ENCODE data around the gene HDAC5. TPM values are rescaled to one million over a fixed set of nuclear protein-coding genes. Genes with fewer than 3 reads are reported as not detected.
"Not testable (repeated sequence)": the region's sequence is repeated elsewhere in the genome, so short reads cannot be mapped to it uniquely, and the experiment has no call there.

Gene HDAC5
- total RNA-seq, 1 donor from 2014 or later: 59.2 TPM

DNA sequence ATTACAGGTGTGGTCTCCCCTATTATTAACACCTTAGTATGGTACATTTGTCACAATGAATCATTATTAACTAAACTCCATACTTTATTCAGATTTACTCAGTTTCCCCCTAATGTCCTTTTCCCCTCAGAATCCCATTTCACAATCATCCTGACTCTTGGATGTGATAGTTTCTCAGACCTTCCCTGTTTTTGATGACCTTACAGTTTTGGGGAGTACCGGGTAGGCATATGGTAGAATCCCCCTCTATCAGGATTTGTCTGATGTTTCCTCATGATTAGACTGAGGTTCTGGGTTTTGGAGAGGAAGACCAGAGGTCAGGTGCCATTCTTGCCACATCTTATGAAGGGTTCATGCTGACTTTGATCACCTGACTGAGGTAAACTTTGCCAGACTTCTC lies 41.0 kb upstream of the HDAC5 start:
- Histone ChIP-seq H3K4me3 (no peak overlapping the region), H3K27me3 (ENCODE audit: low read depth) (no peaks in the 10 kb centered on the region), H3K36me3 (no peaks in the 10 kb centered on the region), H3K4me1 (peaks cover 4% of the 10 kb centered on the region), H3K27ac (no peak overlapping the region), H3K9me3 (no peaks in the 10 kb centered on the region)
- no peak for ATAC-seq
- TF ChIP-seq CTCF (IDR thresholded peaks at IDR 0.05): no peak
- no peak for DNase-seq
- intact Hi-C loops (cut with DNase I): no loop called here

GRCh38 chr17:44159519-44160210 lies 36.2 kb upstream of the HDAC5 start:
- Histone ChIP-seq H3K27me3 (ENCODE audit: low read depth) (no peaks in the 10 kb centered on the region), H3K4me1 (no peaks in the 10 kb centered on the region), H3K4me3 (no peak overlapping the region), H3K9me3 (no peaks in the 10 kb centered on the region), H3K27ac (no peak overlapping the region), H3K36me3 (no peaks in the 10 kb centered on the region)
- no peak for TF ChIP-seq CTCF (IDR thresholded peaks at IDR 0.05)
- no peak for DNase-seq
- intact Hi-C loops (cut with DNase I): no loop called here
- ATAC-seq: no peak

DNA sequence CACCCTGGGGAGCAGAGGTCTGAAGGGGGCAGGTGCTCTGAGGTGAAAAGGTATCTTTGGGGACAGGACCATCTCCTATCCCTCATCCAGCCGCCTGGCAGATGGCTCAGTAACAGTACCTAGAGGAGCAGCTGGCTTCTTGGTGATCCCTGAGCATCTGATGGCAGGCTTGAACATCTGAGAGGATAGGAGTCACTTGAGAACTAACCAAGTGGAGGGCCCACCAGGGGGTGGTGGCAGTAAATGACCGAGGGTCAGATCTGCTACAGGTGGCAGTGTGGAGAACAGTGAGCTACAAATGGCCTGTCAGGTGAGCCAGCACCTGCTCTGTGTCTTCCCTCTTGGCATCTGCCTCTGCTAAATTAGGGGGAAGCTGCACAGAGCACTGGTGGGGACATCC lies 32.0 kb upstream of the HDAC5 start:
- TF ChIP-seq CTCF (IDR thresholded peaks at IDR 0.05): no peak
- Histone ChIP-seq H3K36me3 (no peaks in the 10 kb centered on the region), H3K4me1 (no peaks in the 10 kb centered on the region), H3K27ac (no peak overlapping the region), H3K27me3 (ENCODE audit: low read depth) (no peaks in the 10 kb centered on the region), H3K4me3 (no peak overlapping the region), H3K9me3 (no peaks in the 10 kb centered on the region)
- ATAC-seq (no peak), DNase-seq (no peak)
- intact Hi-C loops (cut with DNase I): no loop called here

DNA sequence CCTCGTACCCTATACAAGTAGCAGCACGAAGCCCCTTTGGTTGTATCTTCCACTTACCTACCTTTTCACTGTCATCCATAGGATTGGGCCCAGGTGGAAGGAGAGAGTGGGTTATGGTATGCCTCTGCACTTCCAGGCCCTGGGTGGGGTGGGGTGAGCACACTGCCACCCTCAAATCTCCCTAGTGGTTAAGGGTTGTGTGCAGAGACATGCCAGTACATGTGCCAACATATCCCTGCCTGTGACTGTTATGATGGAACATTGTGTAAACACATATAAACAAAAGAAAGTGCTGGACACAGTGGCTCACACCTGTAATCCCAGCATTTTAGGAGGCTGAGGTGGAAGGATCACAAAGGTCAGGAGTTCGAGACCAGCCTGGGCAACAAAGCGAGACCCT lies 29.4 kb upstream of the HDAC5 start:
- Histone ChIP-seq H3K36me3 (no peaks in the 10 kb centered on the region), H3K27me3 (ENCODE audit: low read depth) (no peaks in the 10 kb centered on the region), H3K4me1 (no peaks in the 10 kb centered on the region), H3K27ac (no peak overlapping the region), H3K9me3 (no peaks in the 10 kb centered on the region), H3K4me3 (no peak overlapping the region)
- TF ChIP-seq CTCF (IDR thresholded peaks at IDR 0.05): no peak
- ATAC-seq (no peak), DNase-seq (no peak)
- intact Hi-C loops (cut with DNase I): no loop called here

DNA sequence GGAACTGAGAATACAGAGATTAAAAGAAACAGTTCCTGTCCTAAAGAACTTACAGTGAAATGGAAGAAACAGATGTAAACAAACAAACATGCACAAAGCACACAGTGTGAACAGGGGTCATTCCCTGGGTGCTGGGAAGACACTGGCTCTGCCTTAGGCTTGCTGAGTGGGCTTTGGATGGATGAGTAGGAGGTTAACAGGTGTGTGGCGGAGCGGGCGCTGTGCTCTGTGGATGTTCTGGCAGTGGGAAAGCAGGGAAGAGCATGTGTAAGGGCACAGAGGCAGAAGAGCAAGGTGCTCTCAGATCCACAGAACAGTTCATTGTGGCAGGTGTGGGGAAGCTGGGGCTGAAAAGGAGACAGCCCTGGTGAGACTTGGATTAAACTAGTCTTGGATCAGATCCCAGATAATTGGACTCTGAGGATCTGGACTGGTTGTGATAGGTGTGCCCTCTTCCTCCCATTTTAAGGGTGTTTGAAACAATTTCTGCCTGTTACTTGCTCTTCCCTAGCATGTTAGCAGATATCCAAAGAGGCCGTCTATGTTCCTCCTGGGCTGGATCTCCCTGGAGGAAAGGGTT lies 26.4 kb upstream of the HDAC5 start:
- H3K27ac ChIP-seq: no peak overlapping the region
- no peaks in the 10 kb centered on the region for H3K36me3 ChIP-seq
- DNase-seq (no peak), ATAC-seq (no peak)
- no peak for TF ChIP-seq CTCF (IDR thresholded peaks at IDR 0.05)
- H3K4me3 ChIP-seq: no peak overlapping the region
- H3K27me3 ChIP-seq (ENCODE audit: low read depth): no peaks in the 10 kb centered on the region
- intact Hi-C loops (cut with DNase I): no loop called here
- H3K4me1 ChIP-seq: no peaks in the 10 kb centered on the region
- H3K9me3 ChIP-seq: no peaks in the 10 kb centered on the region

DNA sequence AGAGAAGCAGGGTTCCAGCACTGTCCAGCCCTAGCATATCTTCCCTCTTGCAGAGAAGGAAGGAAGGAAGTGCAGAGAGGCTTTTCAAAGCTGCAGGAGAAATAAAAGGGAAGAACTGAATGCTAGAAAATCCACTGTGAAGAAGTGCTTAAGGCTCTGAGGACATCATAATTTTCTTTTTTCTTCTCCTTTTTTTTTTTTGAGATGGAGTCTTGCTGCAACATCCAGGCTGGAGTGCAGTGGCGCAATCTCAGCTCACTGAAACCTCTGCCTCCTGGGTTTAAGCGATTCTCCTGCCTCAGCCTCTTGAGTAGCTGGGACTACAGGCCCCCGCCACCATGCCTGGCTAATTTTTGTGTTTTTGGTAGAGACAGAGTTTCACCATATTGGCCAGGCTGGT lies 25.6 kb upstream of the HDAC5 start:
- DNase-seq; H3K4me1 ChIP-seq; H3K27me3 ChIP-seq (ENCODE audit: low read depth); intact Hi-C loops (cut with DNase I); ATAC-seq; H3K36me3 ChIP-seq; H3K27ac ChIP-seq; H3K9me3 ChIP-seq; H3K4me3 ChIP-seq: not testable (repeated sequence)

All from lower lobe of right lung (tissue), 2 donors.